ENCODE measurements around the gene UPF1. TPM values are rescaled to one million over a fixed set of nuclear protein-coding genes. Genes with fewer than 3 reads are reported as not detected.

The UPF1 gene
- total RNA-seq, 1 donor from 2014 or later = 57.8 TPM

- Histone ChIP-seq H3K9ac (ENCODE audit: low read length) (no peak overlapping the region), H3K27me3 (ENCODE audit: insufficient read depth, low read length) (no peaks in the 10 kb centered on the region), H3K36me3 (ENCODE audit: insufficient read depth, low read length) (peaks cover 7% of the 10 kb centered on the region), H3K9me3 (ENCODE audit: insufficient read depth, low read depth, low read length) (no peaks in the 10 kb centered on the region), H3K4me1 (ENCODE audit: insufficient read depth, low read length) (no peaks in the 10 kb centered on the region), H2AFZ (ENCODE audit: low read depth, low read length) (no peak overlapping the region), H4K20me1 (ENCODE audit: insufficient read depth, low read length) (peaks cover 52% of the 10 kb centered on the region), H3K4me2 (ENCODE audit: low read length) (no peak overlapping the region), H3K4me3 (ENCODE audit: insufficient read depth, low read depth, low read length) (no peak overlapping the region), H3K27ac (ENCODE audit: low read depth, low read length) (no peak overlapping the region), H3K79me2 (ENCODE audit: insufficient read depth, low read length) (no peaks in the 10 kb centered on the region)
- Mint-ChIP-seq H3K4me1 (ENCODE audit: low read depth, unreplicated experiment) (no peaks in the 10 kb centered on the region), H3K36me3 (ENCODE audit: low read depth, unreplicated experiment) (peaks cover 10% of the 10 kb centered on the region), H3K27ac (ENCODE audit: unreplicated experiment) (peak overlapping the region; percentile 12), H3K27me3 (ENCODE audit: low read depth, unreplicated experiment) (no peaks in the 10 kb centered on the region), H3K9me3 (ENCODE audit: unreplicated experiment) (no peaks in the 10 kb centered on the region), H3K4me3 (ENCODE audit: unreplicated experiment) (no peak overlapping the region)
- DNase-seq (ENCODE audit: low read depth) (no peak), FAIRE-seq (no peak)
- TF ChIP-seq, protein P1, sequence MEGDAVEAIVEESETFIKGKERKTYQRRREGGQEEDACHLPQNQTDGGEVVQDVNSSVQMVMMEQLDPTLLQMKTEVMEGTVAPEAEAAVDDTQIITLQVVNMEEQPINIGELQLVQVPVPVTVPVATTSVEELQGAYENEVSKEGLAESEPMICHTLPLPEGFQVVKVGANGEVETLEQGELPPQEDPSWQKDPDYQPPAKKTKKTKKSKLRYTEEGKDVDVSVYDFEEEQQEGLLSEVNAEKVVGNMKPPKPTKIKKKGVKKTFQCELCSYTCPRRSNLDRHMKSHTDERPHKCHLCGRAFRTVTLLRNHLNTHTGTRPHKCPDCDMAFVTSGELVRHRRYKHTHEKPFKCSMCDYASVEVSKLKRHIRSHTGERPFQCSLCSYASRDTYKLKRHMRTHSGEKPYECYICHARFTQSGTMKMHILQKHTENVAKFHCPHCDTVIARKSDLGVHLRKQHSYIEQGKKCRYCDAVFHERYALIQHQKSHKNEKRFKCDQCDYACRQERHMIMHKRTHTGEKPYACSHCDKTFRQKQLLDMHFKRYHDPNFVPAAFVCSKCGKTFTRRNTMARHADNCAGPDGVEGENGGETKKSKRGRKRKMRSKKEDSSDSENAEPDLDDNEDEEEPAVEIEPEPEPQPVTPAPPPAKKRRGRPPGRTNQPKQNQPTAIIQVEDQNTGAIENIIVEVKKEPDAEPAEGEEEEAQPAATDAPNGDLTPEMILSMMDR (IDR thresholded peaks at IDR 0.05; ENCODE audit: insufficient read depth, low read depth, low read length) = peak; percentile 2
- TF ChIP-seq EZH2 (IDR thresholded peaks at IDR 0.05; ENCODE audit: insufficient read depth, low read length) = no peak
Measured at GRCh38 chr19:18866800-18867123, 35.0 kb downstream of the UPF1 start.

DNA sequence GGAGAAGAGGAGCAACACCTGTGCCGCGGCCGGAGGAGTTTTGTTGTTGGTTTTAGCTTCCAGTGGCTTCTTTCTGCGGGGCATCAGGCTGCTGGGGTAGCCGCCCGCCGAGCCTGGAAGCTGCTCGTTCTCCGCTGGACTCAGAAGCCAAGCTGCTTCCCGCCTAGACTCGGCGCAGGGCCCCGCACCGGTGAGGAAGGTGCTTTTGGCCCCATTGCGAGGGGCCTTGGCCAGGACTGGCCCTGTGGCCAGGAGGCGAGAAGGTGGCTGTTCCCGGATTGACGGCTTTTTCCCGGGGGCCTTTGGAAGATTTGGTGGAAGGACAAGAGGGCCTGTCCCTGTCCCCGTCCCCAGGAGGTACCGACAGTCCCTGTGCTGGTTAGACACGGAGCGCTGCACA, 35.4 kb downstream of the UPF1 start:
- Histone ChIP-seq H3K36me3 (ENCODE audit: insufficient read depth, low read length) (peaks cover 4% of the 10 kb centered on the region), H3K4me2 (ENCODE audit: low read length) (no peak overlapping the region), H2AFZ (ENCODE audit: low read depth, low read length) (no peak overlapping the region), H3K9ac (ENCODE audit: low read length) (no peak overlapping the region), H3K27ac (ENCODE audit: low read depth, low read length) (no peak overlapping the region), H3K79me2 (ENCODE audit: insufficient read depth, low read length) (no peaks in the 10 kb centered on the region), H4K20me1 (ENCODE audit: insufficient read depth, low read length) (peaks cover 56% of the 10 kb centered on the region), H3K9me3 (ENCODE audit: insufficient read depth, low read depth, low read length) (no peaks in the 10 kb centered on the region), H3K4me3 (ENCODE audit: insufficient read depth, low read depth, low read length) (no peak overlapping the region), H3K27me3 (ENCODE audit: insufficient read depth, low read length) (no peaks in the 10 kb centered on the region), H3K4me1 (ENCODE audit: insufficient read depth, low read length) (no peaks in the 10 kb centered on the region)
- no peaks in the 10 kb centered on the region for H3K4me1 Mint-ChIP-seq (ENCODE audit: low read depth, unreplicated experiment)
- DNase-seq (ENCODE audit: low read depth) (no peak), FAIRE-seq (no peak)
- peaks cover 10% of the 10 kb centered on the region for H3K36me3 Mint-ChIP-seq (ENCODE audit: low read depth, unreplicated experiment)
- H3K27ac Mint-ChIP-seq (ENCODE audit: unreplicated experiment) = peak overlapping the region; percentile 12
- no peak overlapping the region for H3K4me3 Mint-ChIP-seq (ENCODE audit: unreplicated experiment)
- TF ChIP-seq EZH2 (IDR thresholded peaks at IDR 0.05; ENCODE audit: insufficient read depth, low read length) = no peak
- TF ChIP-seq, protein P1 (IDR thresholded peaks at IDR 0.05; ENCODE audit: insufficient read depth, low read depth, low read length) = no peak
- no peaks in the 10 kb centered on the region for H3K9me3 Mint-ChIP-seq (ENCODE audit: unreplicated experiment)
- no peaks in the 10 kb centered on the region for H3K27me3 Mint-ChIP-seq (ENCODE audit: low read depth, unreplicated experiment)

GRCh38 chr19:18867751-18868150, 36.0 kb downstream of the UPF1 start:
- Mint-ChIP-seq H3K4me1 (ENCODE audit: low read depth, unreplicated experiment) (no peaks in the 10 kb centered on the region), H3K36me3 (ENCODE audit: low read depth, unreplicated experiment) (peaks cover 11% of the 10 kb centered on the region), H3K4me3 (ENCODE audit: unreplicated experiment) (no peak overlapping the region), H3K9me3 (ENCODE audit: unreplicated experiment) (no peaks in the 10 kb centered on the region), H3K27me3 (ENCODE audit: low read depth, unreplicated experiment) (no peaks in the 10 kb centered on the region), H3K27ac (ENCODE audit: unreplicated experiment) (no peak overlapping the region)
- H3K4me2 ChIP-seq (ENCODE audit: low read length) = no peak overlapping the region
- no peak overlapping the region for H3K27ac ChIP-seq (ENCODE audit: low read depth, low read length)
- peaks cover 56% of the 10 kb centered on the region for H4K20me1 ChIP-seq (ENCODE audit: insufficient read depth, low read length)
- peaks cover 4% of the 10 kb centered on the region for H3K36me3 ChIP-seq (ENCODE audit: insufficient read depth, low read length)
- TF ChIP-seq, protein P1 (IDR thresholded peaks at IDR 0.05; ENCODE audit: insufficient read depth, low read depth, low read length) = no peak
- TF ChIP-seq EZH2 (IDR thresholded peaks at IDR 0.05; ENCODE audit: insufficient read depth, low read length) = no peak
- no peak overlapping the region for H2AFZ ChIP-seq (ENCODE audit: low read depth, low read length)
- H3K4me1 ChIP-seq (ENCODE audit: insufficient read depth, low read length) = no peaks in the 10 kb centered on the region
- FAIRE-seq (no peak), DNase-seq (ENCODE audit: low read depth) (no peak)
- H3K9me3 ChIP-seq (ENCODE audit: insufficient read depth, low read depth, low read length) = no peaks in the 10 kb centered on the region
- H3K27me3 ChIP-seq (ENCODE audit: insufficient read depth, low read length) = no peaks in the 10 kb centered on the region
- H3K9ac ChIP-seq (ENCODE audit: low read length) = no peak overlapping the region
- no peak overlapping the region for H3K4me3 ChIP-seq (ENCODE audit: insufficient read depth, low read depth, low read length)
- H3K79me2 ChIP-seq (ENCODE audit: insufficient read depth, low read length) = no peaks in the 10 kb centered on the region

Data from astrocyte (in vitro differentiated cells and primary cell).